MCF 10A (cell line): ENCODE data around the gene DGKD. TPM values are rescaled to one million over a fixed set of nuclear protein-coding genes. Genes with fewer than 3 reads are reported as not detected.
"Not testable (repeated sequence)": the region's sequence is repeated elsewhere in the genome, so short reads cannot be mapped to it uniquely, and the experiment has no call there.

Experiments
- BruUV-seq: library from RNA; stranded (reverse); fragments of 400-500 nt; replicated peaks from 2 replicates; lab custom pipeline; 2021; lab: Mats Ljungman, UMichigan
- CTCF ChIA-PET: fragments of 300-600 bp; sonication (Branson Sonifier 250); formaldehyde crosslinking; extraction: SDS; loops from one replicate; lab custom pipeline; 2021; ENCODE audit warnings: antibody characterized with exemption, inconsistent platforms; lab: Yijun Ruan, JAX
- POLR2A ChIA-PET: fragments of 300-600, 350-650 bp; sonication (Branson Sonifier 250); formaldehyde crosslinking; extraction: SDS; loops from one replicate; lab custom pipeline; 2020; ENCODE audit warnings: antibody characterized with exemption, inconsistent platforms; lab: Yijun Ruan, JAX
- DNase-seq: peaks from one replicate; pipeline ENCODE4 v3.0.0-alpha.2; 2018; ENCODE audit not compliant: unreplicated experiment
- H3K27ac Mint-ChIP-seq: one replicate; pipeline ENCODE4 v1.8.0; 2022; ENCODE audit warnings: mild to moderate bottlenecking, low read depth, mixed read lengths; ENCODE audit not compliant: unreplicated experiment
- H3K27me3 Mint-ChIP-seq: one replicate; pipeline ENCODE4 v1.8.0; 2022; ENCODE audit warnings: mixed read lengths; ENCODE audit not compliant: insufficient read depth, unreplicated experiment
- H3K36me3 Mint-ChIP-seq: one replicate; pipeline ENCODE4 v1.8.0; 2022; ENCODE audit warnings: mild to moderate bottlenecking, moderate library complexity, mixed read lengths; ENCODE audit not compliant: insufficient read depth, unreplicated experiment
- H3K4me1 Mint-ChIP-seq: one replicate; pipeline ENCODE4 v1.8.0; 2022; ENCODE audit warnings: mixed read lengths; ENCODE audit not compliant: insufficient read depth, unreplicated experiment
- H3K4me3 Mint-ChIP-seq: one replicate; pipeline ENCODE4 v1.8.0; 2022; ENCODE audit warnings: mild to moderate bottlenecking, moderate library complexity, mixed read lengths; ENCODE audit not compliant: unreplicated experiment
- H3K9me3 Mint-ChIP-seq: one replicate; pipeline ENCODE4 v1.8.0; 2022; ENCODE audit warnings: mixed read lengths; ENCODE audit not compliant: unreplicated experiment
- intact Hi-C: fragments of 100-400 bp; cut with micrococcal nuclease; formaldehyde crosslinking; loops from 2 replicates; pipeline ENCODE4 v1.14.1; 2022
- total RNA-seq: library from RNA; stranded (reverse); gene quantifications from 2 replicates; pipeline ENCODE4 v1.2.3, GENCODE V29; 2022
- TF ChIP-seq, protein P1 (sequence below): fragments of 200-600 bp; IDR thresholded peaks from one replicate; pipeline ENCODE4 v1.8.0; 2022; ENCODE audit warnings: antibody characterized with exemption, mild to moderate bottlenecking; ENCODE audit not compliant: unreplicated experiment

Gene DGKD
- total RNA-seq, 1 experiment from 2014 or later: 59.1 TPM

GRCh38 chr2:233387667-233388528 lies 33.6 kb downstream of the DGKD start:
- peak overlapping the region; percentile 80 for H3K27ac Mint-ChIP-seq
- peaks cover 26% of the 10 kb centered on the region for H3K36me3 Mint-ChIP-seq

GRCh38 chr2:233389601-233390125 lies 35.4 kb downstream of the DGKD start:
- Mint-ChIP-seq H3K36me3 (peaks cover 26% of the 10 kb centered on the region), H3K4me1 (peaks cover 28% of the 10 kb centered on the region), H3K27ac (no peak overlapping the region), H3K27me3 (no peaks in the 10 kb centered on the region), H3K4me3 (no peak overlapping the region), H3K9me3 (no peaks in the 10 kb centered on the region)
- ChIA-PET POLR2A (interaction anchor here (0.7 kb wide), 1 partner anchor 20 kb away, joined by 3 read pairs; no protein-coding TSS in a partner anchor), CTCF (interaction anchor here (0.7 to 1.4 kb wide), 3 partner anchors 52 to 1268 kb away, joined by 5 to 9 read pairs (median 6); no protein-coding TSS in a partner anchor)
- TF ChIP-seq, protein P1, sequence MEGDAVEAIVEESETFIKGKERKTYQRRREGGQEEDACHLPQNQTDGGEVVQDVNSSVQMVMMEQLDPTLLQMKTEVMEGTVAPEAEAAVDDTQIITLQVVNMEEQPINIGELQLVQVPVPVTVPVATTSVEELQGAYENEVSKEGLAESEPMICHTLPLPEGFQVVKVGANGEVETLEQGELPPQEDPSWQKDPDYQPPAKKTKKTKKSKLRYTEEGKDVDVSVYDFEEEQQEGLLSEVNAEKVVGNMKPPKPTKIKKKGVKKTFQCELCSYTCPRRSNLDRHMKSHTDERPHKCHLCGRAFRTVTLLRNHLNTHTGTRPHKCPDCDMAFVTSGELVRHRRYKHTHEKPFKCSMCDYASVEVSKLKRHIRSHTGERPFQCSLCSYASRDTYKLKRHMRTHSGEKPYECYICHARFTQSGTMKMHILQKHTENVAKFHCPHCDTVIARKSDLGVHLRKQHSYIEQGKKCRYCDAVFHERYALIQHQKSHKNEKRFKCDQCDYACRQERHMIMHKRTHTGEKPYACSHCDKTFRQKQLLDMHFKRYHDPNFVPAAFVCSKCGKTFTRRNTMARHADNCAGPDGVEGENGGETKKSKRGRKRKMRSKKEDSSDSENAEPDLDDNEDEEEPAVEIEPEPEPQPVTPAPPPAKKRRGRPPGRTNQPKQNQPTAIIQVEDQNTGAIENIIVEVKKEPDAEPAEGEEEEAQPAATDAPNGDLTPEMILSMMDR: no peak
- DNase-seq: no peak
- BruUV-seq: no TSS peak
- intact Hi-C loops: no loop called here

More at GRCh38 chr2:233387667-233388528, 33.6 kb downstream of the DGKD start:
- intact Hi-C loops: no loop called here
- POLR2A ChIA-PET: interaction anchor here (0.8 to 2.1 kb wide), 10 partner anchors 10 to 102 kb away, joined by 3 to 14 read pairs (median 4); no protein-coding TSS in a partner anchor
- TF ChIP-seq, protein P1: no peak
- Mint-ChIP-seq H3K4me1 (peaks cover 39% of the 10 kb centered on the region), H3K27me3 (no peaks in the 10 kb centered on the region), H3K4me3 (peak overlapping the region; percentile 40), H3K9me3 (no peaks in the 10 kb centered on the region)
- no TSS peak for BruUV-seq
- CTCF ChIA-PET: interaction anchor here (0.6 to 1.6 kb wide), 7 partner anchors 15 to 689 kb away, joined by 3 to 9 read pairs (median 3); no protein-coding TSS in a partner anchor
- DNase-seq: peak; percentile 96

- no peak overlapping the region for H3K4me3 Mint-ChIP-seq
- no peak overlapping the region for H3K27ac Mint-ChIP-seq
- no peaks in the 10 kb centered on the region for H3K9me3 Mint-ChIP-seq
- peaks cover 26% of the 10 kb centered on the region for H3K36me3 Mint-ChIP-seq
- BruUV-seq: no TSS peak
- H3K4me1 Mint-ChIP-seq: no peaks in the 10 kb centered on the region
- H3K27me3 Mint-ChIP-seq: no peaks in the 10 kb centered on the region
- POLR2A ChIA-PET: interaction anchor here (1.0 kb wide), 1 partner anchor 12 kb away, joined by 3 read pairs; no protein-coding TSS in a partner anchor
- CTCF ChIA-PET: interaction anchor here (0.7 to 0.9 kb wide), 2 partner anchors 53 to 322 kb away, joined by 3 read pairs; no protein-coding TSS in a partner anchor
- no peak for DNase-seq
- intact Hi-C loops: no loop called here
- TF ChIP-seq, protein P1: no peak
These were observed 41.4 kb downstream of the DGKD start for GRCh38 chr2:233395687-233396086.

GRCh38 chr2:233396726-233397665 lies 42.7 kb downstream of the DGKD start:
- peaks cover 17% of the 10 kb centered on the region for H3K36me3 Mint-ChIP-seq
- intact Hi-C loops, H3K27ac Mint-ChIP-seq, H3K9me3 Mint-ChIP-seq, H3K4me3 Mint-ChIP-seq, BruUV-seq, DNase-seq, H3K4me1 Mint-ChIP-seq, H3K27me3 Mint-ChIP-seq: not testable (repeated sequence)
- POLR2A ChIA-PET: interaction anchor here (0.6 kb wide), 1 partner anchor 1837 kb away, joined by 4 read pairs; no protein-coding TSS in a partner anchor
- CTCF ChIA-PET: interaction anchor here (0.6 kb wide), 1 partner anchor 373 kb away, joined by 3 read pairs; no protein-coding TSS in a partner anchor
